HL-60 (cell line): ENCODE measurements around the gene PCK1.

Experiments
- DNase-seq, 2 experiments: peaks; one replicate each; pipeline ENCODE4 v3.0.0-alpha.2; 2010 to 2020; ENCODE audit warnings: low read depth in 1 of 2, low spot score in 1 of 2
- H3K27ac ChIP-seq: fragments of 250-450 bp; sonication (Bioruptor Pico); replicated peaks from 2 replicates; pipeline ENCODE4 v1.5.1; 2020; ENCODE audit warnings: mild to moderate bottlenecking, moderate library complexity
- H3K27me3 ChIP-seq: fragments of 250-450 bp; sonication (Bioruptor Pico); 2 replicates; pipeline ENCODE4 v1.5.1; 2021; ENCODE audit warnings: mild to moderate bottlenecking, moderate library complexity; ENCODE audit not compliant: insufficient read depth, poor library complexity, severe bottlenecking
- H3K4me3 ChIP-seq: replicated peaks from 2 replicates; pipeline ENCODE4 v1.5.1; 2011; ENCODE audit warnings: mild to moderate bottlenecking, control low read depth, low read length; ENCODE audit not compliant: insufficient read depth
- CTCF ChIP-seq: IDR thresholded peaks from one replicate; pipeline ENCODE4 v1.5.1; 2011; ENCODE audit warnings: low read length, control low read depth, inconsistent platforms; ENCODE audit not compliant: insufficient read depth
- GABPA ChIP-seq: IDR thresholded peaks from 2 replicates; pipeline ENCODE4 v1.6.1; 2012; ENCODE audit warnings: low read depth
- POLR2AphosphoS5 ChIP-seq: IDR thresholded peaks from 2 replicates; pipeline ENCODE4 v1.6.1; 2012; ENCODE audit warnings: low read depth
- REST ChIP-seq: IDR thresholded peaks from 2 replicates; pipeline ENCODE4 v1.6.1; 2012; ENCODE audit warnings: low read depth; ENCODE audit not compliant: insufficient replicate concordance
- SPI1 ChIP-seq: IDR thresholded peaks from 2 replicates; pipeline ENCODE4 v1.6.1; 2012; ENCODE audit warnings: low read depth, mild to moderate bottlenecking, borderline replicate concordance

PCK1 gene

GRCh38 chr20:57557926-57558613 lies 2.8 kb upstream of the PCK1 start:
- Histone ChIP-seq H3K4me3 (no peak overlapping the region), H3K27ac (no peak overlapping the region), H3K27me3 (peaks cover 14% of the 10 kb centered on the region)
- DNase-seq = no peak
- no peak for TF ChIP-seq POLR2AphosphoS5
- TF ChIP-seq CTCF = no peak
- no peak for TF ChIP-seq REST
- no peak for TF ChIP-seq GABPA
- TF ChIP-seq SPI1 = no peak

- TF ChIP-seq REST (no peak), POLR2AphosphoS5 (no peak), SPI1 (no peak), CTCF (no peak), GABPA (no peak)
- H3K27ac ChIP-seq = no peak overlapping the region
- no peak overlapping the region for H3K4me3 ChIP-seq
- H3K27me3 ChIP-seq = peaks cover 14% of the 10 kb centered on the region
- no peak for DNase-seq
These were observed 2.2 kb upstream of the PCK1 start for GRCh38 chr20:57558614-57559288.

- DNase-seq = no peak
- H3K27me3 ChIP-seq = peaks cover 14% of the 10 kb centered on the region
- no peak overlapping the region for H3K4me3 ChIP-seq
- H3K27ac ChIP-seq = no peak overlapping the region
- TF ChIP-seq SPI1 = no peak
- TF ChIP-seq REST = no peak
- no peak for TF ChIP-seq GABPA
- TF ChIP-seq CTCF = no peak
- no peak for TF ChIP-seq POLR2AphosphoS5
These were observed 1.6 kb upstream of the PCK1 start for GRCh38 chr20:57559289-57559634.
